Neuronal stem cell (in vitro differentiated cells): ENCODE results near the gene LIG4. TPM values are rescaled to one million over a fixed set of nuclear protein-coding genes. Genes with fewer than 3 reads are reported as not detected.

ENCODE experiments used
- DNase-seq: peaks from one replicate; pipeline ENCODE4 v3.0.0-alpha.2; 2013; ENCODE audit warnings: low spot score
- H2AFZ ChIP-seq: one replicate; pipeline ENCODE4 v1.6.1; 2013; ENCODE audit warnings: mild to moderate bottlenecking, low read length, inconsistent platforms
- H2AK5ac ChIP-seq: 2 replicates; pipeline ENCODE4 v1.6.1; 2013; ENCODE audit warnings: low read depth, mild to moderate bottlenecking, inconsistent platforms, low read length, moderate library complexity, mixed read lengths
- H2BK120ac ChIP-seq: 2 replicates; pipeline ENCODE4 v1.6.1; 2013; ENCODE audit warnings: low read depth, mild to moderate bottlenecking, inconsistent platforms, low read length, moderate library complexity, mixed read lengths
- H2BK12ac ChIP-seq: one replicate; pipeline ENCODE4 v1.6.1; 2013; ENCODE audit warnings: low read length, inconsistent platforms
- H2BK15ac ChIP-seq: 2 replicates; pipeline ENCODE4 v1.6.1; 2013; ENCODE audit warnings: mild to moderate bottlenecking, low read length, inconsistent platforms, mixed read lengths
- H2BK5ac ChIP-seq: one replicate; pipeline ENCODE4 v1.6.1; 2013; ENCODE audit warnings: inconsistent platforms, mild to moderate bottlenecking, low read length, moderate library complexity
- H3K14ac ChIP-seq: one replicate; pipeline ENCODE4 v1.6.1; 2013; ENCODE audit warnings: low read length, inconsistent platforms
- H3K18ac ChIP-seq: 2 replicates; pipeline ENCODE4 v1.6.1; 2013; ENCODE audit warnings: low read length, inconsistent platforms
- H3K23ac ChIP-seq: 2 replicates; pipeline ENCODE4 v1.6.1; 2013; ENCODE audit warnings: low read depth, mild to moderate bottlenecking, mixed read lengths, low read length, inconsistent platforms; ENCODE audit not compliant: poor library complexity
- H3K27ac ChIP-seq: replicated peaks from 3 replicates; pipeline ENCODE4 v1.5.1; 2013; ENCODE audit warnings: low read length, inconsistent platforms
- H3K27me3 ChIP-seq, 3 experiments: 2 replicates each; pipeline ENCODE4 v1.6.1; 2013; ENCODE audit warnings: low read length in 3 of 3, mild to moderate bottlenecking in 2 of 3, inconsistent platforms in 1 of 3, low read depth in 1 of 3, mixed read lengths in 1 of 3, moderate library complexity in 1 of 3; ENCODE audit not compliant: control insufficient read depth in 3 of 3, insufficient read depth in 3 of 3
- H3K36me3 ChIP-seq, 2 donors: replicated peaks in 1 of 2; 2 replicates each; pipeline ENCODE4 v1.6.1; 2013; ENCODE audit warnings: low read length in 2 of 2; ENCODE audit not compliant: control insufficient read depth in 2 of 2, insufficient read depth in 2 of 2
- H3K4ac ChIP-seq: 2 replicates; pipeline ENCODE4 v1.6.1; 2013; ENCODE audit warnings: inconsistent platforms, mild to moderate bottlenecking, low read length, moderate library complexity
- H3K4me1 ChIP-seq, 2 donors: 1 replicate in 1 of 2; 2 replicates in 1 of 2; pipeline ENCODE4 v1.6.1; 2013; ENCODE audit warnings: low read length in 2 of 2, low read depth in 1 of 2; ENCODE audit not compliant: control insufficient read depth in 2 of 2, insufficient read depth in 1 of 2
- H3K4me2 ChIP-seq: one replicate; pipeline ENCODE4 v1.6.1; 2013; ENCODE audit warnings: mild to moderate bottlenecking, low read length, inconsistent platforms; ENCODE audit not compliant: insufficient read depth, poor library complexity, severe bottlenecking
- H3K4me3 ChIP-seq, 2 donors: 2 replicates each; pipeline ENCODE4 v1.5.1; 2013; ENCODE audit warnings: low read length in 2 of 2, mild to moderate bottlenecking in 2 of 2, inconsistent platforms in 1 of 2, moderate library complexity in 1 of 2
- H3K79me1 ChIP-seq: one replicate; pipeline ENCODE4 v1.6.1; 2013; ENCODE audit warnings: low read depth, mild to moderate bottlenecking, inconsistent platforms, low read length, moderate library complexity
- H3K9ac ChIP-seq: one replicate; pipeline ENCODE4 v1.6.1; 2013; ENCODE audit warnings: mild to moderate bottlenecking, low read depth, low read length, inconsistent platforms; ENCODE audit not compliant: poor library complexity
- H3K9me3 ChIP-seq, 2 donors: replicated peaks in 1 of 2; 2 replicates each; pipeline versions ENCODE3 to v1.6.1; 2013; ENCODE audit warnings: low read length in 2 of 2, mild to moderate bottlenecking in 2 of 2, inconsistent platforms in 1 of 2, low read depth in 1 of 2, mixed read lengths in 1 of 2, moderate library complexity in 1 of 2; ENCODE audit not compliant: control insufficient read depth in 2 of 2, insufficient read depth in 1 of 2
- H4K8ac ChIP-seq: one replicate; pipeline ENCODE4 v1.6.1; 2013; ENCODE audit warnings: low read depth, mild to moderate bottlenecking, inconsistent platforms, low read length, moderate library complexity
- H4K91ac ChIP-seq: one replicate; pipeline ENCODE4 v1.6.1; 2013; ENCODE audit warnings: low read length, low read depth, mild to moderate bottlenecking, inconsistent platforms; ENCODE audit not compliant: poor library complexity
- WGBS, 2 donors: extraction: QIAGEN DNeasy Blood & Tissue Kit; methylation state at CpG; one replicate each; pipeline ENCODE4 v1.1.7; 2013; ENCODE audit warnings: missing lambda C conversion rate in 2 of 2, mixed read lengths in 1 of 2; ENCODE audit not compliant: insufficient read length in 2 of 2, insufficient replicate concordance in 1 of 2; ENCODE audit errors: extremely low coverage in 2 of 2; 5-methylcytosine and 5-hydroxymethylcytosine counted together
- polyA plus RNA-seq, 2 experiments: library from polyadenylated mRNA; stranded (reverse); fragments of 200-250 nt; gene quantifications; one replicate each; pipeline ENCODE4 v1.2.3, GENCODE V29; 2013

Gene LIG4
- 8.0 TPM for polyA plus RNA-seq (2013, experiment 1 of 2)
- 8.0 TPM for polyA plus RNA-seq (2013, experiment 2 of 2)

DNA sequence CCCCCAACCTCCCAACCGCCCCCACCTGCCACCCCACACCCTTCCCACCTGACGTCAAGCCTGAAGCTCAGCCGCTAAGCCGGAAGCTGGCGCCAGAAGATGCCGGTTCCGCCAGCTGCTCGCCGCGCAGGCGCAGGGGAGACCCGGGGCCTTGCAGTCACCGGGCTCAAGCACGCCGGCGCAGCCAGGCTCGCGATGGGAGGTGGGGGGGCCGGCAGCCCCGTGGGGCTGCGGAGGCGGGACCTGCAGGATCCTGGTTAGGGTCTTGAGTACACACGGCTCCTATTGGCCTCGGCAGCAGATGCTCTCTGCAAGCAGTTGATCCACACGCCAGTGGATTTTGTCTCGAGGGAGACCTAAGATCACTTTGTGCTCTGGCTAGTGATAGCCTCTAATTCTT is at the start of gene LIG4:
TSS of gene LIG4 (minus strand) at position 101 of the 400 bp plus-strand sequence. CDS start 4,268 bp downstream, outside the sequence.
- H2AFZ ChIP-seq, result peak within 1 kb of the TSS; percentile 80
- no peak within 1 kb of the TSS for H3K9ac ChIP-seq
- peak; percentile 89 for DNase-seq
- H2AK5ac ChIP-seq, result no peak within 1 kb of the TSS
- H3K23ac ChIP-seq, result no peak within 1 kb of the TSS
- H3K14ac ChIP-seq, result no peak within 1 kb of the TSS
- peaks cover 6 to 11% of the 10 kb centered on the region in 2 donors for H3K4me1 ChIP-seq
- H3K9me3 ChIP-seq, result no peaks in the 10 kb centered on the region
- H3K4me3 ChIP-seq, result peak within 1 kb of the TSS; percentile 47 to 86
- peak within 1 kb of the TSS; percentile 32 for H3K27ac ChIP-seq
- no CpG with 5 or more reads among the region's 26 CpGs for WGBS, 2 donors
- no peak within 1 kb of the TSS for H2BK120ac ChIP-seq
- no peak within 1 kb of the TSS for H3K18ac ChIP-seq
- H3K36me3 ChIP-seq, result peaks cover under 1 to 7% of the 10 kb centered on the region in 2 donors
- H2BK12ac ChIP-seq, result no peak within 1 kb of the TSS
- no peaks in the 10 kb centered on the region for H3K27me3 ChIP-seq
- H4K91ac ChIP-seq, result no peak within 1 kb of the TSS
- peak within 1 kb of the TSS; percentile 76 for H3K4me2 ChIP-seq
- no peak within 1 kb of the TSS for H2BK5ac ChIP-seq
- H2BK15ac ChIP-seq, result no peak within 1 kb of the TSS
- H3K4ac ChIP-seq, result no peak within 1 kb of the TSS
- peaks cover 4% of the 10 kb centered on the region for H3K79me1 ChIP-seq
- H4K8ac ChIP-seq, result no peak within 1 kb of the TSS

DNA sequence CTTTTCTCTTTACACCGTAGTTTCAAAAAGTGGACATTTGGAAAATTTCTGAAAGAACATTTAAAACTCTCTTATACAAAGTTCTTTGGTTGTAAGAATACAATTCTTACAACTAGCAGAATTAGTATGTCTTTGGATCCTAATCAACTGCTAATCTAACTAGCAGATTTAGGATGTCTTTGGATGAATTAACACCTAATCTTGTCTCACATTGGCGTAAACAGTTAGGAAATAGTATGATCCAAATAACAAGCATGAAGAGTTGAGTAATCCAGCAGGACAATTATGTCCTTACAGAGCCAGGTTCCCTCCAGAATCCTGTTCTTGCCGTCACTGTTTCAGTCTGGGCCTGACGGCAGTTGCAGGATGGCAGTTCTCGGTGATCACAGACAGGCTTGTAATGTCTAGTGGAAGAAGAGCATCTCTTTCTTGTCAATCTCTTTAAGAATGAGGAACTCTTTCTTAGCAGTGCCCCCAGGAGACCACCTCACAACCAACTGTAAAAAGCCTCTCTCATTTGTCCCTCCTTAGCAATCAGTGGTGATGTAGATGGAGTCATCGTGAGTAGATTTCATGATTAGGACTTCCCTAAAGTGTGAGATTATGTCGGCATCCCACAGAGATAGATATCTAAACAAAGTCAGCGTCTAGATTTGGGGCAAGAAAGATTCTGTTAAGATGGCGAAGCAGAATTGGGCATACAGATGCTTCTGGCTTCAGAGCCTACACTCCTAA is 48.5 kb upstream of the LIG4 start:
- Histone ChIP-seq H3K27me3 (no peaks in the 10 kb centered on the region), H2BK15ac (no peak overlapping the region), H2AK5ac (no peak overlapping the region), H3K9me3 (no peaks in the 10 kb centered on the region), H3K4ac (no peak overlapping the region), H3K27ac (no peak overlapping the region), H3K79me1 (no peaks in the 10 kb centered on the region), H3K14ac (no peak overlapping the region), H3K23ac (no peak overlapping the region), H2AFZ (no peak overlapping the region), H2BK5ac (no peak overlapping the region), H3K36me3 (no peaks in the 10 kb centered on the region), H3K4me3 (no peak overlapping the region), H2BK120ac (no peak overlapping the region), H3K18ac (no peak overlapping the region), H3K9ac (no peak overlapping the region), H3K4me2 (no peak overlapping the region), H3K4me1 (no peaks in the 10 kb centered on the region), H4K8ac (no peak overlapping the region), H4K91ac (no peak overlapping the region), H2BK12ac (no peak overlapping the region)
- no CpG with 5 or more reads among the region's 9 CpGs for WGBS, 2 donors
- DNase-seq, result no peak

DNA sequence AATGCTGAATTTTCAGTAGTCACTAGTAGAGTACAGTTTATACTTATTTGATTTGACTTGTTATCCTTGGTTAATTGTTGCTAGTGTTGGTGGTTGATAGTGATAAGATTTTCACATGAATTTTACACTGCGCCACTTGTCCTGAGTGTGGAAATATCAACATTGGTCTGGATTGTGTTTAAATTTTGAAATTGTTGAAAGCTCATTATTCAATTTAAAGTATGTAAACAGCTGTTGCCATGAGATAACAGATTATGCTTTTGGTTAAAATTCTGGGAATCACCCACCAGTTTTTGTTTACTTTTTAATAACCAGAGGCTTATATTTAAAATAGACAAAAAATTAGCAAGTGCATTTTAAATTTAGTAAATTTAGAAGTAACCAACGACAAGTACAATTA is 41.9 kb upstream of the LIG4 start:
- H3K9me3 ChIP-seq, result no peaks in the 10 kb centered on the region
- no peak overlapping the region for H3K9ac ChIP-seq
- no peak overlapping the region for H3K4ac ChIP-seq
- H4K91ac ChIP-seq, result no peak overlapping the region
- WGBS, 2 donors, result no CpG with 5 or more reads among the region's 2 CpGs
- no peak overlapping the region for H2BK5ac ChIP-seq
- no peaks in the 10 kb centered on the region for H3K4me1 ChIP-seq
- H3K14ac ChIP-seq, result no peak overlapping the region
- no peaks in the 10 kb centered on the region for H3K36me3 ChIP-seq
- H3K79me1 ChIP-seq, result no peaks in the 10 kb centered on the region
- H3K27me3 ChIP-seq, result no peaks in the 10 kb centered on the region
- no peak overlapping the region for H2BK120ac ChIP-seq
- no peak overlapping the region for H4K8ac ChIP-seq
- H3K23ac ChIP-seq, result no peak overlapping the region
- no peak overlapping the region for H3K4me2 ChIP-seq
- H3K27ac ChIP-seq, result no peak overlapping the region
- no peak overlapping the region for H2BK15ac ChIP-seq
- no peak overlapping the region for H2AFZ ChIP-seq
- no peak overlapping the region for H2AK5ac ChIP-seq
- H2BK12ac ChIP-seq, result no peak overlapping the region
- no peak for DNase-seq
- no peak overlapping the region for H3K4me3 ChIP-seq
- no peak overlapping the region for H3K18ac ChIP-seq

- H3K27ac ChIP-seq, result no peak overlapping the region
- H2BK12ac ChIP-seq, result no peak overlapping the region
- H3K4me3 ChIP-seq, result no peak overlapping the region
- no peak overlapping the region for H3K18ac ChIP-seq
- H2AFZ ChIP-seq, result no peak overlapping the region
- no peak for DNase-seq
- no peaks in the 10 kb centered on the region for H3K27me3 ChIP-seq
- no peak overlapping the region for H3K4ac ChIP-seq
- no peaks in the 10 kb centered on the region for H3K36me3 ChIP-seq
- H3K14ac ChIP-seq, result no peak overlapping the region
- no peak overlapping the region for H2BK120ac ChIP-seq
- no CpG with 5 or more reads among the region's 4 CpGs for WGBS, 2 donors
- no peak overlapping the region for H2AK5ac ChIP-seq
- no peak overlapping the region for H4K91ac ChIP-seq
- no peaks in the 10 kb centered on the region for H3K4me1 ChIP-seq
- no peaks in the 10 kb centered on the region for H3K79me1 ChIP-seq
- H3K9me3 ChIP-seq, result no peaks in the 10 kb centered on the region
- H3K23ac ChIP-seq, result no peak overlapping the region
- H3K9ac ChIP-seq, result no peak overlapping the region
- no peak overlapping the region for H2BK5ac ChIP-seq
- H2BK15ac ChIP-seq, result no peak overlapping the region
- no peak overlapping the region for H4K8ac ChIP-seq
- H3K4me2 ChIP-seq, result no peak overlapping the region
Observed at GRCh38 chr13:108249150-108249549, 33.8 kb upstream of the LIG4 start.
